ENCODE data around the gene IFT74.

Gene IFT74

GRCh38 chr9:26955921-26956859 is at the start of gene IFT74:
Gene IFT74 (plus strand): TSS chr9:26956412. CDS start chr9:26961968, 5,556 bp downstream.
- TF ChIP-seq, protein P1, sequence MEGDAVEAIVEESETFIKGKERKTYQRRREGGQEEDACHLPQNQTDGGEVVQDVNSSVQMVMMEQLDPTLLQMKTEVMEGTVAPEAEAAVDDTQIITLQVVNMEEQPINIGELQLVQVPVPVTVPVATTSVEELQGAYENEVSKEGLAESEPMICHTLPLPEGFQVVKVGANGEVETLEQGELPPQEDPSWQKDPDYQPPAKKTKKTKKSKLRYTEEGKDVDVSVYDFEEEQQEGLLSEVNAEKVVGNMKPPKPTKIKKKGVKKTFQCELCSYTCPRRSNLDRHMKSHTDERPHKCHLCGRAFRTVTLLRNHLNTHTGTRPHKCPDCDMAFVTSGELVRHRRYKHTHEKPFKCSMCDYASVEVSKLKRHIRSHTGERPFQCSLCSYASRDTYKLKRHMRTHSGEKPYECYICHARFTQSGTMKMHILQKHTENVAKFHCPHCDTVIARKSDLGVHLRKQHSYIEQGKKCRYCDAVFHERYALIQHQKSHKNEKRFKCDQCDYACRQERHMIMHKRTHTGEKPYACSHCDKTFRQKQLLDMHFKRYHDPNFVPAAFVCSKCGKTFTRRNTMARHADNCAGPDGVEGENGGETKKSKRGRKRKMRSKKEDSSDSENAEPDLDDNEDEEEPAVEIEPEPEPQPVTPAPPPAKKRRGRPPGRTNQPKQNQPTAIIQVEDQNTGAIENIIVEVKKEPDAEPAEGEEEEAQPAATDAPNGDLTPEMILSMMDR (IDR thresholded peaks at IDR 0.05; ENCODE audit: low read depth, low read length), result no peak
- DNase-seq (ENCODE audit: extremely low read depth, low read depth), result peak; percentile 93

GRCh38 chr9:26913138-26913668 is 43.0 kb upstream of the IFT74 start:
- DNase-seq (ENCODE audit: extremely low read depth, low read depth), result no peak
- TF ChIP-seq, protein P1 (IDR thresholded peaks at IDR 0.05; ENCODE audit: low read depth, low read length), result no peak

DNA sequence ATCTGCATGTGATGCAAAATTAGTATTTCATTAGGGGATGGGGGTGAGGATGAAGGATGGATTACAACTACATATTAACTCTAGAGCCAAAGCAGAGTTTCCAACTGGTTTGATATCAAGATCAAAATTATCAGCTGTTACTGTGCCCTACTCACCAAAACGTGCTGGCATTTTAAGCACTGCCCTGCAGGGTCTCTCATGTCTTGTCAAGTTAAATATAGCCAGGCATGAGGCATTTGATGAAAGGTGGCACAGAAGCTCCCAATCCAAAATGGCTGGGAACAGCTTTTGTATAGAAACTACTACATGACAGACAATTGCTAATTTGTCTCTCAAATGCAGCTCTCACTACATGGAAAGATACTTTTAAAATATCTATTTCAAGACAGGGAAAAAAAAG is 36.5 kb upstream of the IFT74 start:
- TF ChIP-seq, protein P1 (IDR thresholded peaks at IDR 0.05; ENCODE audit: low read depth, low read length), result no peak

GRCh38 chr9:26925609-26926008 is 30.6 kb upstream of the IFT74 start:
- DNase-seq (ENCODE audit: extremely low read depth, low read depth), result no peak

More for the DNA sequence above, 36.5 kb upstream of the IFT74 start:
- DNase-seq (ENCODE audit: extremely low read depth, low read depth), result no peak

GRCh38 chr9:26928902-26929495 is 27.2 kb upstream of the IFT74 start:
- DNase-seq (ENCODE audit: extremely low read depth, low read depth), result no peak
- TF ChIP-seq, protein P1 (IDR thresholded peaks at IDR 0.05; ENCODE audit: low read depth, low read length), result no peak

More at GRCh38 chr9:26925609-26926008, 30.6 kb upstream of the IFT74 start:
- TF ChIP-seq, protein P1 (IDR thresholded peaks at IDR 0.05; ENCODE audit: low read depth, low read length), result no peak

DNA sequence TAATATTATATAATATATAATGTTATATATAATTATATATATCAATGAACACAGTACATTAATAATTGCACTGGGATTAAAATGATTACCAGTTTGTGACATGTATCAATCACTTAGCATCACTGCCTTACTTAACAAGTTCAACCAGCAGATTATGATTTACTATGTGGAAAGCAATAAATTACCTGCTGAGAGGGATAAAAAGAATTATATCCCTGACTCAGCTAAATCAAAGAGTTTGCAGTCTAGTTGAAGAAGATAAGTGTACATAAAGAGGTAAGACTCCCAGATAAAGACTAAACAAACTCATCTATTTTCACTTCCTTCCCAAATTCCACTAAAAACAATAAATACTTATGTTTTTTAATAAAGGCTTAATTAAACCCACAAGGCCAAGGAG is 20.4 kb upstream of the IFT74 start:
- DNase-seq (ENCODE audit: extremely low read depth, low read depth), result no peak
- TF ChIP-seq, protein P1 (IDR thresholded peaks at IDR 0.05; ENCODE audit: low read depth, low read length), result no peak
